GM21723 (cell line): ENCODE results near the gene DMAC2L.
"Not testable (repeated sequence)": the region's sequence is repeated elsewhere in the genome, so short reads cannot be mapped to it uniquely, and the experiment has no call there.

ENCODE experiments used
- ATAC-seq: cut with Tn5 transposase; IDR thresholded peaks from one replicate; pipeline ENCODE4 v1.9.1; 2021; ENCODE audit warnings: mild to moderate bottlenecking, moderate library complexity; ENCODE audit not compliant: unreplicated experiment

The DMAC2L gene

DNA sequence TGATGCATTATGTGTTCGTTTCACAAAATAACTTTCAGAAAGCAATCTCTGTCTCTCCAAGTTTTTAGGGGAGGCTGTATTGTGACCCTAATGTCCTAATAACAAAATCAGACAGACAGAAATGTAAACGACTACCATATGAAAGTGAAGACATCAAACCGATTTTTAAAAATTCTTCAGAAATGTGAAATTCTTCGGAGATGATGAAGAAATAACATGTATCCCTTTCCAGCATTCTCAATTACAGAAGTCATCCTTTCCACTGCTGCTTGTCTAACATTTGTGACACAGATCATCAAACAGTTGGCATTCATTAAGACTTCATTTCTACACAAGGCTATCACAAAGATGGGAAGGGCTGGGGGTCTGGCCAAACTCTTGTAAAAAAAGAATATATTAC, 41.0 kb downstream of the DMAC2L start:
- no peak for ATAC-seq

DNA sequence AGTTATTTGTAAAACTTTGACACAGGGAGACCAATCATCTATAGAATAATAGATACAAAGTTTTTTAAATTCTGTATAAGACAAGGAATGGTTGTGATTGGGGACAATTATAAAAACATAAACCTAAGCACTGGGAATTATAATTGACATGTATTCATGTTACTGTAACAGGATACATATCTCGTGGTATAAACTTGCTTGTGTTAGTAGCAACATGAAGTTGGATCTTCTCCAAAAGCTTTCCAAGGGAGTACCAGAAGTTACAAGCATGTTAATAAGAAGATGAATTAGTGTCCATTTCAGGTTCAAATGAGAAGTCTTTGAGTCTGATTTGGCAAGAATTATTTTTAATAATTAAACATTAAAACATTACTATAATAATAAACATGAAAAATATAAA, 42.4 kb downstream of the DMAC2L start:
- ATAC-seq = no peak

DNA sequence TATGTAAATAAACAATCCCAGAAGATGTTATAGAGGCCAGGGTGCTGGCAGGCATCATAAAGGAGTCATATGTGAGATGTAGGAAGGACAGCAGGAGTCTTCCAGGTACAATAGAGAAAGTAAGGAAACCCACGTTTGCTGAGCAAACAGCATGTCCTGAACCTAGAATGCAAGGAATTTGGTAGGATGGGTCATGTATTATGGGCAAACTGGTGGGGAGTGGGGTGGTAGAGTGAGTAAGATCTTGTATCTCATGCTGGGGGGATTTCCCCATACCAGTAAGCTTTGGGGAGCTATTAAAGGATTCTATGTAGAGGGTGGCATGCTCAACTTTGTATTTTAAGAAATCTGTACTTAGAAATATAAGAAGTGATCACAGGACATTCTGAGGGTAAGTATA, 43.6 kb downstream of the DMAC2L start:
- no peak for ATAC-seq

DNA sequence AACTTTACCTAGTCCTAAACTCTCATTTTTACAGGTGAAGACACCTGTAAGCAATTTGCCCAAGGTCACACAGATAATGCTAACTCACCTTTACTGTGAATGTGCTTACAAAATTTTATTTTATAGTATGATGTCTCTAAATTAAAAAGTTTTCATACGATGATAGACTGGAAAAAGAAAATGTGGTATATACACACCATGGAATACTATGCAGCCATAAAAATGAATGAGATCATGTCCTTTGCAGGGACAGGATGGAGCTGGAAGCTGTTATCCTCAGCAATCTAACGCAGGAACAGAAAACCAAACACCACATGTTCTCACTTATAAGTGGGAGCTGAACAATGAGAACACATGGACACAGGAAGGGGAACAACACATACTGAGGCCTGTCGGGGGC, 44.2 kb downstream of the DMAC2L start:
- not testable (repeated sequence) for ATAC-seq

DNA sequence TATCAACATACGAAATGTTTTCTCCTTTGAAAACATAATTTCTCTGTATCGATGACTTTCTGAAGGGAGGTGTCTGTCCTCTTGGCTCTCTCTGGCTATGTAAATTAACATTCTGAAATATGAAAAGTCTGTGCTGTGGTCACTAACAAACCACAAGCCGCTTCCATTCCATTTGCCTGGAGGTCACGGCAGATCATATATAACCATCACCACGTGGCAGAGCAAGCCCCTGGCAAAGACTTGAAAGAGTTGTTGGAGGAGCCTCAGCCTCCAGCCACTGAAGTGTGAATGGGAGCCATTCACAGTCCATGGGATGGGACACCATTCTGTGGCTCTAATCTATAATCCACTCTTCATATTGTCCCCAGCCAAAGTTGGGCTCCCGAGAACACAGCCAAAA, 45.0 kb downstream of the DMAC2L start:
- ATAC-seq = no peak

DNA sequence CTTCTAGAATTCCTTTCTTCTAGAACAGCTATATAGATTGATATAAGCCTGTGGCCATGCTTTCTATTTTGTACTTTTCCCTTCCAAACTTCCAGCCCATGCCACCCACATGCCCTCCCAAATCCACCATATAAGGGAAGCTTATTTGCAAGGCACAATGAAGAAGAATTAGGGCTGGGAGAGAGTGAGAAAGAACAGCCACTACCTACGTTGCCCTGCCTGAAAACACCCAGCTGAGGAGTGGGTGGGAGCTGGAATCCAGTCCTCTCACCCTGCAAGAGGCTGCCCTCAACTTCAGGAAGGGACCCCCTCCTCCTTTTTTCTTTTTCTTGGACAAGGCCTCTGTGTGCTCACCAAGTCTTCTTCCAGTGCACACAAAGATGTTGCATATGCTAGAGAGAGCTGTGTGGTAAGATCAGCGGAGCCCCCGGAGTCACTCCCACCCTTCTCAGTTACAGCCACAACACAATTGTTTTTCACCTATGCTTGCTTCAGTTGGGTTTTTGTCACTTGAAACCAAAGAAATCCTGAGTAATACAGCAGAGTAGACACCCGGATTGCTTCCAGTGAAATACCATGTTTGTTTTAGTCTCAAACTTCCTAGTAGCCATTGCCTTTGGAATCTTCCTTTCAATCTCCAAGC, 45.8 kb downstream of the DMAC2L start:
- ATAC-seq = no peak

DNA sequence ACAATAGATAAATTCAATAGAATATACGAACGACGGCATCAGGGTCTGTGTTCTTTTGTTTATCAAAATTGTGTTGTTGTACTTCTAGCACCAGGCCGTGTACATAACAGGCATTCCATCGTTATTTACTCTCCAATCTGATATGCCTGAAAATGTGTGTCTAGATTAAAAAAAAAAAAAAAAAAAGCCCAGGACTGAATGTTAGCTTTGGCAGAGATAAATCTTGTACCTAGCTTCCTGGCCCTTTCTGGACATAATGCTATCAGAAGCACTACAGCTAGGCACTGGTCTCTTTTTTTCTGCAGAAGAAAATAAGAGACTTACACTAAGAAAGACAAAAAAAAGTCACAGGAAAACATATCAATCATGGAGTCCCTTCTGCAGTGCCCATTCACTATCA, 47.5 kb downstream of the DMAC2L start:
- ATAC-seq = no peak

DNA sequence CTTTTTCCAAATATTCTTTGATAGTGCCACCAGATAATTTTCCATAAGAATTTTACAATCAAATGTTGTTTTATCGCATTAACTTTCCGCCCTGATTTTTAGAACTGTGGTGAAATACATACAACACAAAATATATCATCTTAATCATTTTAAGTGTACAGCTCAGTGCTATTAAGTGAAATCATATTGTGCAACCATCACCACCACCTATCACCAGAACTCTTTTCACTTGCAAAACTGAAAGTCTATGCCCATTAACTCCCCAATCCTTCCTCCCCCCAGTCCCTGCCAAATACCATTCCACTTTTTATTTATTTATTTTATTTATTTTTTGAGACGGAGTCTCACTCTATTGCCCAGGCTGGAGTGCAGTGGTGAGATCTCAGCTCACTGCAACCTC, 48.0 kb downstream of the DMAC2L start:
- no peak for ATAC-seq

DNA sequence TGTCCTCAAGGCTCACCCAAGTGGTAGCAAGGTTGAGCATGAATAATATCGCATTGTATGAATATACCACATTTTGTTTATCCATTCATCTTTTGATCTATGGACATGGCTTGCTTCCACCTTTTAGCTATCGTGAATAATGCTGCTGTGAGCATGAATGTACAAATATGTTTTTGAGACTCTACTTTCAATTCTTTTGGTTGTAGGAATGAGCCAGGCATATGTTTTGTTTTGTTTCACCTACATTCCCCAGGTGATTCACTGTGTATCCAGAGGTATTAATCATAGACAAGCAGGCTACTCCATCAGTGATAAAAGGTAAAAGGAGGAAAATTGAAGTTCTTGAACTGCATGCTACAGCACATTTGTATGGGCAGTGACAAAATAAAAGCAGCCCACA, 48.7 kb downstream of the DMAC2L start:
- no peak for ATAC-seq

DNA sequence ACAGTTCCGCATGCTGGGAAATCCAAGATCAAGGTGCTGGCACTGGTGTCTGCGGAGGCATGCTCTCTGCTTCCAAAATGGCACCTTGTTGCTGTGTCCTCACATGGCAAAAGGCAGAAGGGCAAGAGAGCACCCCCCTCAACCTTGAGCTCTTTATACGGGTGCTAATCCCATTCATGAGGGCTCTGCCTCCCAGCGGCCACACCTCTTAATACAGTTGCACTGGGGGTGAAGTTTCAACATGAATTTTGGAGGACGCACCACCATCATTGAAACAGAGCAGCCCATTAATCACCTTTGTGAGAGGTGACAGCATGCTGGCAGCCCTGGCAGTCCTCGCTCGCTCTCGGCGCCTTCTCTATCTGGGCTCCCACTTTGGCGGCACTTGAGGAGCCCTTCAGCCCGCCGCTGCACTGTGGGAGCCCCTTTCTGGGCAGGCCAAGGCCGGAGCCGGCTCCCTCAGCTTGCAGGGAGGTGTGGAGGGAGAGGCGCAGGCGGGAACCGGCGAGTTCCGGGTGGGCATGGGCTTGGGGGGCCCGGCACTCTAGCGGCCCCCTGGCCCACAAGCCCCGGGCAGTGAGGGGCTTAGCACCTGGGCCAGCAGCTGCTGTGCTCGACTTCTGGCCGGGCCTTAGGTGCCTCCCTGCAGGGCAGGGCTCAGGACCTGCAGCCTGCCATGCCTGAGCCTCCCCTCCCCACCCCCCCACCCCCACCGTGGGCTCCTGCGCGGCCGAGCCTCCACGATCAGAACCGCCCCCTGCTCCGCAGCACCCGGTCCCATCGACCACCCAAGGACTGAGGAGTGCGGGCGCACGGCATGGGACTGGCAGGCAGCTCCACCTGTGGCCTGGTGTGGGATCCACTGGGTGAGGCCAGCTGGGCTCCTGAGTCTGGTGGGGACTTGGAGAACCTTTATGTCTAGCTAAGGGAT, 49.6 kb downstream of the DMAC2L start:
- not testable (repeated sequence) for ATAC-seq

DNA sequence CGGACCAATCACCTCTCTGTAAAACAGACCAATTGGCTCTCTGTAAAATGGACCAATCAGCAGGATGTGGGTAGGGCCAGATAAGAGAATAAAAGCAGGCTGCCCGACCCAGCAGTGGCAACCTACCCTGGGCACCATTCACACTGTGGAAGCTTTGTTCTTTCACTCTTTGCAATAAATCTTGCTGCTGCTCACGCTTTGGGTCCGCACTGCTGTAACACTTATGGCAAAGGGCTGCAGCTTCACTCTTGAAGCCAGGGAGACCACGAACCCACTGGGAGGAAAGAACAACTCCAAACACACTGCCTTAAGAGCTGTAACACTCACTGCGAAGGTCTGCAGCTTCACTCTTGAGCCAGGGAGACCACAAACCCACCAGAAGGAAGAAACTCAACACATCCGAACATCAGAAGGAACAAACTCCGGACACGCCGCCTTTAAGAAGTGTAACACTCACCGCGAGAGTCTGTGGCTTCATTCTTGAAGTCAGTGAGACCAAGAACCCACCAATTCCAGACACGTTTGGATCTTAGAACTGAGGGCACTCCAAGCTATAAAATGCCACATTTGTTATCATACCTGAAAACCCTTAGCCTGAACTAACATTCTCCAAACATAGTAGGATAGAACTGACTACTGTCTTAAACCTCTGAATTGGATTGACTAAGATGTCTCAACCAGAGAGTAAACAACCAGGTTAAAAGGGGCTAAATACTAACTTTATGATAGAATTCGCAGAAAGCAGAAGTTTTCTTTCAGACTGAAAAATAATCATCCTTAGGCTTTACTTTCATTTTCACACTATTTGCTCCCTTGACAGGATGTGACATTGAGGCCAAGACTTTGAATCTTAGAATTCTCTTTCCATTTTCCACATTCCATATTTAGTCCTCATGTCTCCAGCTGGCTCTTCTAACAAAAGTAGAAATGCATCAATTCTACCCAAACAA, 50.9 kb downstream of the DMAC2L start:
- peak; percentile 46 for ATAC-seq

DNA sequence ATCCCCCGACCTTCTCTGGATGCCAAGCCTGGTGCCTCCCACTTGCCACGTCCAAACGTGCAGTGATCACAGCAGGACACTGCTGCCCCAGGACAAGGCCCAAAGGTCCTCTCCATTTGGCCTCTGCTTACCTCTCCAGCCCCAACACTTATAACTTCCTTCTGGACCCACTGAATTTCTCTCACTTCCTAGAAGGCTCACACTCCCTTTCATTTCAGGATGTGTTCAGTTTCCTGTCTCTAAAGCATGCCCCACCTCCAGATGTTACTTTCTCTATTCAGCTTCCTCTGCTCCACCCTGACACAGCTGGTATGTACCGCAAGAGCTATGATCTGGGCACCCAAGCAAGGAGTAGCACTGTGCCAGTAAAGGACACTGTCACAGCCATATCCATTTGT, 51.6 kb downstream of the DMAC2L start:
- ATAC-seq = peak; percentile 92

DNA sequence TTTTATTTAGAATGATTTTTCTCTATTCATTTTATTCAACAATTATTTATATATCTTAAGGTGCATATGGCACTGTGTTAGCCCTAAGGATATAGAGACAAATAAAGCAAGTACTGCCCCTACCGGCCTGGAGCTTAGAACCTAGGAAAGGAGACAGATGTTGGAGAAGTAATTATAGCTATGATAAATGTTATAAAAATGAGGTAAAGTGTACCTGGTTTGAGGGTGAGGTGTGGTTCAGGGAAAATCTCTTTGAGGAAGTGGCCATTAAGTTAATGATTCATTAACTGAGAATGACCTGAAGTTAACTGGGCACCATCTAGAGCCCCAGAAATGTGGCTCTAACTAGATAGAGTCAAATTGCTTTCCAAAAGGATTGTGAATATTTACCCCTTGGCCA, 52.7 kb downstream of the DMAC2L start:
- no peak for ATAC-seq

DNA sequence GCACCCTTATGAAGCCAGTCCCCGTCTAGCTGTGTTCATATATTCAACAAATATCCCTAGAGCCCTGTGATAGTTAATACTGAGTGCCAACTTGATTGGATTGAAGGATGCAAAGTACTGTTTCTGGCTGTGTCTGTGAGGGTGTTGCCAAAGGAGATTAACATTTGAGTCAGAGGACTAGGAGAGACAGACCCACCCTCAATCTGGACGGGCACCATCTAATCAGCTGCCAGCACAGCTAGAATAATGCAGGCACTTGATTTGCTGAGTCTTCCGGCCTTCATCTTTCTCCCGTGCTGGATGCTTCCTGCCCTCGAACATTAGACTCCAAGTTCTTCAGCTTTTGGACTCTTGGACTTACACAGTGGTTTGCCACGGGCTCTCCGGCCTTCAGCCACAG, 53.4 kb downstream of the DMAC2L start:
- not testable (repeated sequence) for ATAC-seq

DNA sequence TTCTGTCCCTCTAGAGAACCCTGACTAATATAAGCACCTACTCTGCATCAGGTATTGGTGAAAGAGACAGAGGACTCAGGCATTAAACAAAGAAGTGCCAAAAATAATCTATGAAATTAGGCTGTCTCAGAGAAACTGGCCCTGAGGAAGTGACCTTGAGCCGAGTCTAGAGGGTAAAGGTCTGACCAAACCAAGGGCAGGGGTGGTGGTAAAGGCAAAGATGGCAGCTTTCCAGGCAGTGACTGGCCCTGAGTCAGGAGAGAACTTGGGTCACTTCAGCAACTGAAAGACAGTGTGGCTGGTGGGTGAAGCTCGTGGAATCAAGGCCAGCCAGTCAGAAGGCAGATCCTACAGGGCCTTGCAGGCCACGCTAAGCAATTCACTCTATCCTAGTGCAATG, 54.0 kb downstream of the DMAC2L start:
- no peak for ATAC-seq

DNA sequence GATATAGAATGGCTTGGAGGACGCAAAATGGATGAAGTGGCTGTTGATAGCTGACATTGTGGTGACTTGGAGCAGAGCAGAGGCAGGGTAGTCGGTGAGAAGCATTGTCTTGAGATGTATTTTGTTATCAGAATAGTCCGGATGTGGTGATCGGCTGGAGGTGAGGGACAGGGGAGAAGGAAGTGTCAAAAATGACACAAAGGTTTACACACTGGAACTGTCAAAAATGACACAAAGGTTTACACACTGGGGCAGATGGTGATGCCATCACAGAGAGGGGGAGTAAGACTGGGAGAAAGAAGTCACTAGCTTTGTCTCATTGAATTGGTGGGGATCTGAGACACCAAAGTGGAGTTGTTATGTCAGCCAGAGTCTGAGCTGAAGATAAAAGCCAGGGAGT, 54.5 kb downstream of the DMAC2L start:
- ATAC-seq = no peak

DNA sequence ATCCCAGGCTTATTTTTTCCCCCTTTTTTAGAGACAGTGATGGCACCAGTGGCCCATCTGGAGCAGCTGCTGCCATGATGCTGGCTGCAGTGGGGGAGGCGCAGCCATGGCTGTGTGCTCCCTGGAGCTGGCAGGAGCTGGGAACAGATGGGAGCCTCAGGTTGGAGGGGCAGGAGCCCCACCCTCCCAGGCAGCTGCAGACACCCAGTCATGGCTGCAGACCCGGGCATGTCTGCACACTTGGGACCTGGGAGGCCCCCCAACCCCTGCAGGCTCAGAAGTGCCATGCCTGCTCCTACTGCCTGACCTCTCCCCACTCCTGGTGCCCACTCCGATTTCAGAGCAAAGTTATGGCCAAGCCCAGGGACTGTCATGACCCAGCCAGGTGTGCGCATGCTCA, 59.4 kb downstream of the DMAC2L start:
- no peak for ATAC-seq

DNA sequence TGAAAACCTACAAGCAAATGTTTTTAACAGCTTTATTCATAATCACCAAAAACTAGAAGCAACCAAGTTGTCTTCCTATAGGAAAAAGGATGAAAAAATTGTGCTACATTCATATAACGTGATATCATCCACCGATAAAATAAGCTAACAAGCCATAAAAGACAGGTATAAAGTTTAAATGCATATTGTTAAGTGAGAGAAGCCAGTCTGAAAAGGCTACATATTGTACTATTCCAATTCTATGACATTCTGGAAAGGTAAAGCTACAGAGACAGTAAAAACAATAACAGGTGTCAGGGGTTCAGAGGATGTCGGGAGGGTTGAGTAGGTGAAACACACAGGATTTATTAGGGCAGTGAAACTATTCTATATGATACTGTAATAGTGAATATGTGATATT, 61.8 kb downstream of the DMAC2L start:
- ATAC-seq = no peak

DNA sequence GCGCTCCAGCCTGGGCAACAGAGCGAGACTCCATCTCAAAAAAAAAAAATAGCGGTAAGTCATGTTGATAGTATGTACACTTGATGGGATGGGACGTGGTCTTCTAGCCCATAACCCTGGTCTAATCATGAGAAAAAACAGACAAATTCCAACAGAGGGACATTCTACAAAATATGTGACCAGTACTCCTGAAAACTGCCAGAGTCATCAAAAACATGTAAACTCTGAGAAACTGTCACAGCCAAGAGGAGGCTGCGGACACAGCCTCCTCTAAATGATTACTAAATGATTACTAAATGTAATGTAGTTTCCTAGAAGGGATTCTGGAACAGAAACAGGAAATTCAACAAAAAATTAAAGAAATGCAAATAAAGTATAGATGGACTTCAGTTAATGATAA, 63.6 kb downstream of the DMAC2L start:
- no peak for ATAC-seq
